GM12878 (cell line): ENCODE measurements around the gene PPP1R14D. TPM values are rescaled to one million over a fixed set of nuclear protein-coding genes. Genes with fewer than 3 reads are reported as not detected.

Source experiments
- ATAC-seq: fragments of 200-7000 bp; cut with Tn5 transposase; 3 replicates; pipeline ENCODE4 v1.9.1; 2020; ENCODE audit warnings: mild to moderate bottlenecking, moderate library complexity
- BruUV-seq: library from RNA; stranded (reverse); fragments of 400-500 nt; replicated peaks from 2 replicates; lab custom pipeline; 2021; lab: Mats Ljungman, UMichigan
- CTCF ChIA-PET: fragments of 300-600 bp; sonication (Branson Sonifier 250); formaldehyde crosslinking; extraction: SDS; loops from one replicate; lab custom pipeline; 2021; ENCODE audit warnings: inconsistent platforms; lab: Yijun Ruan, JAX
- POLR2A ChIA-PET: fragments of 350-600 bp; formaldehyde crosslinking; extraction: SDS; loops from one replicate; lab custom pipeline; 2021; ENCODE audit warnings: inconsistent platforms; lab: Charles Lee
- RAD21 ChIA-PET: fragments of 300-600 bp; sonication (Branson Sonifier 250); formaldehyde crosslinking; loops from one replicate; lab custom pipeline; 2023; ENCODE audit warnings: antibody characterized with exemption; ENCODE audit not compliant: unreplicated experiment; lab: Charles Lee
- SMC1A ChIA-PET: fragments of 300-600 bp; sonication (Branson Sonifier 250); formaldehyde crosslinking; loops from one replicate; lab custom pipeline; 2023; ENCODE audit not compliant: unreplicated experiment, uncharacterized antibody; lab: Charles Lee
- DNase-seq: peaks from one replicate; pipeline ENCODE4 v3.0.0-alpha.2; 2011; ENCODE audit warnings: low read depth, low spot score
- FAIRE-seq: peaks from 3 replicates; lab custom pipeline; 2011; peaks lifted over from hg19 to GRCh38; lab: Jason Lieb, UNC
- H2AFZ ChIP-seq: 2 replicates; pipeline ENCODE4 v1.6.0; 2011; ENCODE audit warnings: low read depth, low read length, control low read depth; ENCODE audit not compliant: control insufficient read depth
- H3K27ac ChIP-seq: 2 replicates; pipeline ENCODE4 v1.5.1; 2011; ENCODE audit warnings: control low read depth; ENCODE audit not compliant: control insufficient read depth, insufficient read depth
- H3K27me3 ChIP-seq, 2 experiments: replicated peaks in 1 of 2; 2 replicates each; pipeline versions ENCODE4 v1.6.0 to v1.6.1; 2011; ENCODE audit warnings: low read length in 1 of 2; ENCODE audit not compliant: control insufficient read depth in 2 of 2, insufficient read depth in 2 of 2
- H3K36me3 ChIP-seq, 2 experiments: 2 replicates each; pipeline ENCODE4 v1.5.1; 2011; ENCODE audit warnings: low read length in 1 of 2; ENCODE audit not compliant: control insufficient read depth in 2 of 2, insufficient read depth in 2 of 2
- H3K4me1 ChIP-seq: 2 replicates; pipeline ENCODE4 v1.6.1; 2011; ENCODE audit warnings: mild to moderate bottlenecking, low read length, moderate library complexity, mixed read lengths; ENCODE audit not compliant: control insufficient read depth, insufficient read depth
- H3K4me2 ChIP-seq: 2 replicates; pipeline ENCODE4 v1.6.0; 2011; ENCODE audit warnings: control low read depth; ENCODE audit not compliant: control insufficient read depth, insufficient read depth
- H3K4me3 ChIP-seq: fragments of 200-600 bp; sonication (generic); 2 replicates; pipeline ENCODE4 v1.5.1; 2016
- H3K79me2 ChIP-seq: 2 replicates; pipeline ENCODE4 v1.6.0; 2011; ENCODE audit warnings: low read length; ENCODE audit not compliant: control insufficient read depth, insufficient read depth
- H3K9ac ChIP-seq: 2 replicates; pipeline ENCODE4 v1.8.0; 2011; ENCODE audit warnings: low read length, control low read depth, mixed read lengths; ENCODE audit not compliant: control insufficient read depth, insufficient read depth
- H3K9me3 ChIP-seq: replicated peaks from 3 replicates; pipeline ENCODE4 v1.5.1; 2011; ENCODE audit warnings: mild to moderate bottlenecking, low read length; ENCODE audit not compliant: control insufficient read depth, insufficient read depth
- H4K20me1 ChIP-seq: 2 replicates; pipeline ENCODE4 v1.6.0; 2011; ENCODE audit not compliant: control insufficient read depth, insufficient read depth
- BHLHE40 ChIP-seq, 2 experiments: fragments of 450-650 bp in 1 of 2; IDR thresholded peaks; 2 replicates each; pipeline ENCODE4 v1.6.1; 2011 to 2017; ENCODE audit warnings: low read depth in 2 of 2, borderline replicate concordance in 1 of 2, improper control_type of control experiment in 1 of 2, low read length in 1 of 2, mild to moderate bottlenecking in 1 of 2
- CBFB ChIP-seq: IDR thresholded peaks from 2 replicates; pipeline ENCODE4 v1.6.1; 2016; ENCODE audit warnings: antibody characterized with exemption, low read depth
- CREB1 ChIP-seq: IDR thresholded peaks from 2 replicates; pipeline ENCODE4 v1.6.1; 2012; ENCODE audit warnings: low read depth, mild to moderate bottlenecking, inconsistent platforms
- CREM ChIP-seq: IDR thresholded peaks from 2 replicates; pipeline ENCODE4 v1.6.1; 2014; ENCODE audit warnings: antibody characterized with exemption, low read depth
- EP300 ChIP-seq, 2 experiments: fragments of 150-350 bp in 1 of 2; IDR thresholded peaks; 2 replicates each; pipeline ENCODE4 v1.6.1; 2011 to 2012; ENCODE audit warnings: low read depth in 2 of 2, low read length in 2 of 2, borderline replicate concordance in 1 of 2, improper control_type of control experiment in 1 of 2, inconsistent platforms in 1 of 2; ENCODE audit not compliant: control insufficient read depth in 1 of 2
- IKZF1 ChIP-seq: fragments of 450-650 bp; conservative IDR thresholded peaks from 2 replicates; pipeline ENCODE4 v1.6.1; 2017; ENCODE audit warnings: antibody characterized with exemption, mild to moderate bottlenecking
- IKZF2 ChIP-seq, 2 experiments: fragments of 450-650 bp; IDR thresholded peaks; 2 replicates each; pipeline ENCODE4 v1.6.1; 2017; ENCODE audit warnings: mild to moderate bottlenecking in 2 of 2, moderate library complexity in 2 of 2
- MEF2B ChIP-seq: fragments of 450-650 bp; IDR thresholded peaks from 2 replicates; pipeline ENCODE4 v1.6.1; 2018; ENCODE audit warnings: mild to moderate bottlenecking, moderate library complexity; ENCODE audit not compliant: partially characterized antibody, poor library complexity, severe bottlenecking
- NBN ChIP-seq: fragments of 450-650 bp; IDR thresholded peaks from 2 replicates; pipeline ENCODE4 v1.6.1; 2016
- NR2C2 ChIP-seq: IDR thresholded peaks from 2 replicates; pipeline ENCODE4 v1.6.1; 2011; ENCODE audit warnings: borderline replicate concordance, low read depth; ENCODE audit not compliant: control insufficient read depth, insufficient read length
- PAX5 ChIP-seq: IDR thresholded peaks from 2 replicates; pipeline ENCODE4 v1.6.1; 2011; ENCODE audit warnings: low read depth, low read length, borderline replicate concordance
- PML ChIP-seq: IDR thresholded peaks from 2 replicates; pipeline ENCODE4 v1.6.1; 2012; ENCODE audit warnings: low read length, inconsistent platforms
- POLR2AphosphoS2 ChIP-seq: IDR thresholded peaks from 2 replicates; pipeline ENCODE4 v1.6.1; 2011; ENCODE audit warnings: low read depth, mild to moderate bottlenecking, low read length, improper control_type of control experiment, moderate library complexity
- RUNX3 ChIP-seq: IDR thresholded peaks from 2 replicates; pipeline ENCODE4 v1.6.1; 2012; ENCODE audit warnings: low read length, inconsistent platforms
- SMC3 ChIP-seq: IDR thresholded peaks from 2 replicates; pipeline ENCODE4 v1.6.1; 2011; ENCODE audit warnings: low read length, improper control_type of control experiment, borderline replicate concordance
- STAT1 ChIP-seq: fragments of 450-650 bp; conservative IDR thresholded peaks from 2 replicates; pipeline ENCODE4 v1.6.1; 2014; ENCODE audit warnings: antibody characterized with exemption, mild to moderate bottlenecking
- TARDBP ChIP-seq: IDR thresholded peaks from 2 replicates; pipeline ENCODE4 v1.6.1; 2016; ENCODE audit warnings: borderline replicate concordance
- TCF12 ChIP-seq: IDR thresholded peaks from 2 replicates; pipeline ENCODE4 v1.6.1; 2011; ENCODE audit warnings: low read depth, mild to moderate bottlenecking, low read length
- TCF3 ChIP-seq: IDR thresholded peaks from 2 replicates; pipeline ENCODE4 v1.6.1; 2012; ENCODE audit warnings: low read depth, mild to moderate bottlenecking, low read length, borderline replicate concordance; ENCODE audit not compliant: insufficient read depth
- TCF7 ChIP-seq: IDR thresholded peaks from 2 replicates; pipeline ENCODE4 v1.6.1; 2014; ENCODE audit warnings: antibody characterized with exemption, borderline replicate concordance
- YY1 ChIP-seq: IDR thresholded peaks from 2 replicates; pipeline ENCODE4 v1.6.1; 2011; ENCODE audit warnings: low read depth, mild to moderate bottlenecking, low read length
- WGBS: methylation state at CpG from one replicate; pipeline ENCODE4 v1.1.6; 2016; ENCODE audit warnings: low lambda C conversion rate; ENCODE audit not compliant: insufficient replicate concordance, insufficient coverage; ENCODE audit errors: missing lambda C conversion rate; 5-methylcytosine and 5-hydroxymethylcytosine counted together
- in situ Hi-C: fragments of 300-500 bp; cut with MboI; formaldehyde crosslinking; loops from 9 replicates; pipeline ENCODE4 v1.14.3; 2018; ENCODE audit warnings: mixed read lengths
- intact Hi-C: fragments of 100-400 bp; cut with micrococcal nuclease; formaldehyde crosslinking; loops from one replicate; pipeline ENCODE4 v1.14.2; 2022; ENCODE audit not compliant: unreplicated experiment
- polyA plus RNA-seq, 11 experiments: library from polyadenylated mRNA; depleted of rRNA in 4 of 11; unstranded in 6 of 11; stranded (reverse) in 5 of 11; fragments of >200 nt; fragmentation: Nextera tagmentation in 4 of 11; fragmentation: Illumina TruSeq in 1 of 11; extraction: Ambion mirVana in 4 of 11; extraction: Trizol in 1 of 11; gene quantifications; 1 replicate in 1 of 11; 2 replicates in 10 of 11; pipeline versions ENCODE4 v1.2.1 to v1.2.3, GENCODE V29; 2011 to 2016; ENCODE audit warnings: inconsistent platforms in 2 of 11, missing spikeins in 2 of 11, low read depth in 1 of 11
- total RNA-seq, 4 experiments: library from RNA; depleted of rRNA in 3 of 4; stranded (reverse); fragments of >200 nt in 3 of 4; fragmentation: Illumina TruSeq in 1 of 4; extraction: Trizol in 1 of 4; gene quantifications; 2 replicates each; pipeline versions ENCODE4 v1.2.1 to v1.2.3, GENCODE V29; 2013 to 2021
- TF ChIP-seq, protein P1 (sequence below): fragments of 450-650 bp; IDR thresholded peaks from 2 replicates; pipeline ENCODE4 v1.6.1; 2017; ENCODE audit warnings: antibody characterized with exemption, mild to moderate bottlenecking, moderate library complexity

The PPP1R14D gene
- total and polyA plus RNA-seq, 10 of the 15 experiments (the other 5 are each of a cell fraction or from before 2014, with no cell fraction given): 0.10 TPM; not detected in 9

GRCh38 chr15:40769274-40770146, 59.0 kb downstream of the PPP1R14D start, which contains the start of gene C15orf62:
TSS of gene C15orf62 (plus strand) at chr15:40769980. CDS start at chr15:40770496, 516 bp downstream.
- 45% methylated on average over 28 of the region's 28 CpGs for WGBS
- ChIA-PET POLR2A (interaction anchor here (0.8 to 2.7 kb wide), 7 partner anchors 10 to 462 kb away, joined by 3 to 12 read pairs (median 3); partner anchors contain the start of gene RAD51), CTCF (interaction anchor here (0.7 to 3.1 kb wide), 15 partner anchors 9 to 250 kb away, joined by 3 to 17 read pairs (median 4); partner anchors contain the start of gene RAD51), SMC1A (interaction anchor here (1.0 to 1.5 kb wide), 6 partner anchors 13 to 90 kb away, joined by 3 to 6 read pairs (median 4); partner anchors contain the start of gene RAD51), RAD21 (interaction anchor here (0.7 to 3.3 kb wide), 5 partner anchors 12 to 125 kb away, joined by 4 to 11 read pairs (median 4); partner anchors contain the start of gene VPS18)
- ATAC-seq (peak; percentile 51), DNase-seq (peak; percentile 53), FAIRE-seq (no peak)
- Histone ChIP-seq H2AFZ (peak within 1 kb of the TSS; percentile 25), H3K27ac (peak within 1 kb of the TSS; percentile 65), H4K20me1 (no peaks in the 10 kb centered on the region), H3K9me3 (no peaks in the 10 kb centered on the region), H3K36me3 (peaks cover 0 to 7% of the 10 kb centered on the region in 2 experiments; a peak in 2 of 4 replicates), H3K79me2 (no peaks in the 10 kb centered on the region), H3K4me3 (no peak within 1 kb of the TSS), H3K4me1 (peaks cover 32% of the 10 kb centered on the region), H3K4me2 (peak within 1 kb of the TSS; percentile 52), H3K27me3 (no peaks in the 10 kb centered on the region), H3K9ac (peak within 1 kb of the TSS; percentile 41)
- in situ Hi-C loops: no loop called here
- BruUV-seq: no TSS peak
- intact Hi-C loops: no loop called here
- no peak for TF ChIP-seq STAT1
- no peak for TF ChIP-seq TCF7
- TF ChIP-seq IKZF2 (IDR thresholded peaks at IDR 0.05): peak; percentile 51 to 62; a peak in 2 of 4 replicates
- TF ChIP-seq CREM: peak; percentile 19; the same call in 1 of the 2 replicates
- TF ChIP-seq MEF2B: peak; percentile 92
- TF ChIP-seq TARDBP: 0 out of 2 replicates have a peak, but pooled peaks have one; percentile 19
- no peak for TF ChIP-seq PML
- TF ChIP-seq TCF12: peak; percentile 56; the same call in 1 of the 2 replicates
- TF ChIP-seq NBN: 0 out of 2 replicates have a peak, but pooled peaks have one; percentile 29
- peak; percentile 56 to 83 for TF ChIP-seq BHLHE40 (IDR thresholded peaks at IDR 0.05; ENCODE audit: borderline replicate concordance in 1 of 2, low read depth in 2 of 2, low read length in 1 of 2)
- TF ChIP-seq IKZF1: peak; percentile 58
- TF ChIP-seq NR2C2: no peak
- TF ChIP-seq EP300 (IDR thresholded peaks at IDR 0.05; ENCODE audit: borderline replicate concordance in 1 of 2, control insufficient read depth in 1 of 2, low read depth in 2 of 2, low read length in 2 of 2): no peak; a peak in 1 of 4 replicates
- TF ChIP-seq SMC3: no peak
- TF ChIP-seq CREB1: no peak
- TF ChIP-seq TCF3: peak; percentile 79; the same call in 1 of the 2 replicates
- peak; percentile 62; the same call in 1 of the 2 replicates for TF ChIP-seq PAX5
- TF ChIP-seq RUNX3: peak; percentile 8; the same call in 1 of the 2 replicates
- TF ChIP-seq YY1: peak; percentile 51; the same call in 1 of the 2 replicates
- TF ChIP-seq POLR2AphosphoS2: no peak
- peak; percentile 27; the same call in 1 of the 2 replicates for TF ChIP-seq CBFB
- TF ChIP-seq, protein P1, sequence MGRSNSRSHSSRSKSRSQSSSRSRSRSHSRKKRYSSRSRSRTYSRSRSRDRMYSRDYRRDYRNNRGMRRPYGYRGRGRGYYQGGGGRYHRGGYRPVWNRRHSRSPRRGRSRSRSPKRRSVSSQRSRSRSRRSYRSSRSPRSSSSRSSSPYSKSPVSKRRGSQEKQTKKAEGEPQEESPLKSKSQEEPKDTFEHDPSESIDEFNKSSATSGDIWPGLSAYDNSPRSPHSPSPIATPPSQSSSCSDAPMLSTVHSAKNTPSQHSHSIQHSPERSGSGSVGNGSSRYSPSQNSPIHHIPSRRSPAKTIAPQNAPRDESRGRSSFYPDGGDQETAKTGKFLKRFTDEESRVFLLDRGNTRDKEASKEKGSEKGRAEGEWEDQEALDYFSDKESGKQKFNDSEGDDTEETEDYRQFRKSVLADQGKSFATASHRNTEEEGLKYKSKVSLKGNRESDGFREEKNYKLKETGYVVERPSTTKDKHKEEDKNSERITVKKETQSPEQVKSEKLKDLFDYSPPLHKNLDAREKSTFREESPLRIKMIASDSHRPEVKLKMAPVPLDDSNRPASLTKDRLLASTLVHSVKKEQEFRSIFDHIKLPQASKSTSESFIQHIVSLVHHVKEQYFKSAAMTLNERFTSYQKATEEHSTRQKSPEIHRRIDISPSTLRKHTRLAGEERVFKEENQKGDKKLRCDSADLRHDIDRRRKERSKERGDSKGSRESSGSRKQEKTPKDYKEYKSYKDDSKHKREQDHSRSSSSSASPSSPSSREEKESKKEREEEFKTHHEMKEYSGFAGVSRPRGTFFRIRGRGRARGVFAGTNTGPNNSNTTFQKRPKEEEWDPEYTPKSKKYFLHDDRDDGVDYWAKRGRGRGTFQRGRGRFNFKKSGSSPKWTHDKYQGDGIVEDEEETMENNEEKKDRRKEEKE: no peak
